Superior temporal gyrus (tissue), 1 donor: Measurements from ENCODE around the gene KANK3.

Experiments
- DNase-seq: peaks from one replicate; pipeline ENCODE4 v3.0.0-alpha.2; 2016; ENCODE audit errors: extremely low spot score

KANK3 gene

GRCh38 chr19:8337728-8338127, 5.3 kb downstream of the KANK3 start:
- DNase-seq, result no peak

DNA sequence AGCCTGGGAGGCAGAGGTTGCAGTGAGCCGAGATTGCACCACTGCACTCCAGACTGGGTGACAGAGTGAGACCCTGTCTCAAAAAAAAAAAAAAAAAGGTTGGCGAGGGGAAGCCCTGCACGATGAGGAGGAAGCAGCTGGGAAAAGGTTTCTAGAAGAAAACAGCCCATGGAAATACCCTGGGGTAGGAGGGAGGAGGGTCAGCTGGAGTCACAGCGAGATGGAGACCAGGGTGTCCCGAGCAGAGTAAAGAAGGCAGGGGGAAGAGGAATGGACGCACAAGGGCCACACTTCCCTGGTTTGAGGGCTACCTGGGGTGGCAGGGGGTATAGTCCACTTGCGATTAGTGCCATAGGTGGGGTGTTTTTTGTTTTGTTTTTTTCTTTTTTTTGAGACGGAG, 6.4 kb downstream of the KANK3 start:
- no peak for DNase-seq

DNA sequence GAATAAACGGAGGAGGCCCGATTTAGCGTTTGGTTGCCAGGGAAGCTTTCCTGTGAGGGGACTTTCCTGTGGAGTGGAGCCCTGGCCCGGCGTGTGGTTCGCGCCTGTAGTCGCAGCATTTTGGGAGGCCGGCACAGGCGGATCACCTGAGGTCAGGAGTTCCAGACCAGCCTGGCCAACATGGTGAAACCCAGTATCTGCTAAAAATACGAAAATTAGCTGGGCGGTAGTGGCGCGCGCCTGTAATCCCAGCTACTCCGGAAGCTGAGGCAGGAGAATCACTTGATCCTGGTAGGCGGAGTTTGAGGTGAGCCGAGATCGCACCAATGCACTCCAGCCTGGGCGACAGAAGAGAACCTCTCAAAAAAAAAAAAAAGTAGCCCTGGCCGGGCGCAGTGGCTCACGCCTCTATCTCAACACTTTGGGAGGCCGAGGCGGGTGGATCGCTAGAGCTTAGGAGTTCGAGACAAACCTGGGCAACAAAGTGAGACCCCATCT, 6.9 kb downstream of the KANK3 start:
- no peak for DNase-seq

GRCh38 chr19:8335343-8336071, 7.6 kb downstream of the KANK3 start:
- no peak for DNase-seq

DNA sequence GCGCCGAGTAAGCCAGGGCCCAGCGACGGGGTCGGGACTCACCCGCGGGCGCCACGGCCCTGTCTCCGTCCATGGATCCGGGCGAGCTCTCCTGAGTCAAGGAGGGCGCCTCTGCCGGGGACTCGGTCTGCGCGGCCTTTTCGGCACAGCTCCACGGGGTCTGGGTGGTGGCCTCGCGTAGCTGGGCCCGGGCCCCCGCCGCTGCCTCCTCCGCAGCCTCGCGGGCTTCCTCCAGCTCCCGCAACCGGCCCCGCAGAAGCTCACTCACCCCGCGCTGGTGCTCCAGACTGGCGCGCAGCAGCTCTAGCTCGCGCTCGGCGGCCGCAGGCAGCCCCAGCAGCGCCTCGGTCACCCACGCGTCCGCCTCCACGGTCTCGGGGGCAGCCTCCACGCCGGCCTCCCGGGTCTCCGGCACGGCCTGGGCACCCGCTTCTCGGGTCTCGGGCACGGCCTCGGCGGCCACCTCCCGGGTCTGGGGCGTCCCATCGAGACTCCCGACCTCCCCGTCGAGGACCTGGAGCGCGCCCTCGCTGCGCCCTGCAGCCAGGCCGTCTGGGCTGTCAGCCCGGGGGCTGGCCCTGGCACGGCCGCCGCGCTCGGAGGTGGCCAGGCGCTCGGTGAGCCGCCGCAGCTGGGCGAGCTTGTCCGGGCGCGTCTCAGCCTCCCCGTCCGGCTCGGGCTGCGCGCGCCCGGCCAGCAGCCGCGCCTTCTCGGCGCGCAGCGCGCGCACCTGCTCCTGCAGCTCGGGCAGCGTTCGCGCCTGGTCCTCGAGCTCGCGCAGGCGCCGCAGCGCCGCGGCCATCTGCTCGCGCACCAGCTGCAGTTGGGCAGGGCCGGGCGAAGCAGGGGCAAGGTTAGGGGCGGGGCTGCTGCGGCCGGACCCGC, 8.4 kb downstream of the KANK3 start:
- no peak for DNase-seq

- DNase-seq, result no peak
These were observed 9.2 kb downstream of the KANK3 start for GRCh38 chr19:8333767-8334457.

DNA sequence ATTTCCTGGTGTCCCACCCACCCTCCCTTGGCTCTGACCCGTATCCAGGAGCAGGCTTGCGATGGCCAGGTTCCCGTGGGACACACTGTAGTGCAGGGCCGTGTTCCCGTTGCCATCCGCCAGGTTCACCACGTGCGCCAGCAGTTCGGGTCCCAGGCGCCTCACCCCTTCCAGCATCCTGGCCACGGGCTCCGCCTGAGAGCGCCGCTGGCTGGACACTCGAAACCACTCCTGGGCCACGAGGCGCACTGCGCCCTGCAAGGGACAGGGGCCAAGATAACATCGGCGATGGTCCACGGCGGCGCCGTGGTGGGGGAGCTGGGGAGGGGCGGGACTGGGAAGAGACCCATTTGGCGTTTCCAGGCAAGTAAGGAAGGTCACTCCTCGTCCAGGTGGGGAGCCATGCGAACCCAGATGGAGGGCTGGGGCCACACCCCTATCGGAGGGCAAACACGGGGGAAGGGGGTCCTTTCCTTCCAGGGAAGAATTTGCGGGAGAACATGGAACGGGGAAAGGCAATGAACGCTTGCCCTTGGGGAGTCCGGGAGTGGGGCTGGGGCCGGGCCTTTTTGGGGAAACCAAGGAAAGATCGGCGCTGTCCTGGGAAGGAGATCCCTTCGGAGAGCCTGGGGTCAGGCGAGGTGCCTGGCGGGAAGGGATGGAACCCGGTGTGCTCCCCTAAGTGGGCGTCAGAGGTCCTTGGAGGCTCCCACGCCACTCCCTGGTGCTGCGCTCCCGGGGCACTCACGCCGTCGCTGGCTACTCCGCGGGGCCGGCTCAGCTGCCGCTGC, 9.9 kb downstream of the KANK3 start:
- no peak for DNase-seq

DNA sequence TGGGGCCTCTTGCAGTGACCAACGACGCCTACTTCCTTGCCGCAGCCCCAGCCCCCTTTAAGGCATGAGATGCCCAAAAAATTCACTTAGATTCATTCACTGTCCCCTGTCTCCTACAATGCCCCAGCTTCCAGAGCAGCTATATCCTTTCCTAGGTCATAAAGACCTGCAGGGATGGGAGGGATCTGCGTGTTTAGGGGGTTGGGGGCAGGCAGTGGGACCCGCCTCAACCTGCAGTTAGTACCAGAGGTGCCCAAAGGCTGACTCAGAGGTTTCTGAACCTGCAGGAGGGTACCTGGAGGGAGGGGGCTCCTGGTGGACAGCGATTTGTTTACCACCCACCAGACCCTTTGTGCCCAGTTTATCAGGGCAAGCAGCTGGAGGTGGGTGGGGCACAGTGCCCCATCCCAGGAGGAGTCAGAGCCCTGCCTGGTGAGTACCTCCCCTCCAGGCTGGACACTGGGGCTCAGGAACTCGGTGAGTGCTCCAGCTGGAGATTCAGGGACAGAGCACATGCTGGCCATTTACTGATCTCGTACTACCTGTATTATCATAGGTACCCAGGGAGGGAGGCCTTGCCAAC, 11.7 kb downstream of the KANK3 start:
- DNase-seq, result no peak

DNA sequence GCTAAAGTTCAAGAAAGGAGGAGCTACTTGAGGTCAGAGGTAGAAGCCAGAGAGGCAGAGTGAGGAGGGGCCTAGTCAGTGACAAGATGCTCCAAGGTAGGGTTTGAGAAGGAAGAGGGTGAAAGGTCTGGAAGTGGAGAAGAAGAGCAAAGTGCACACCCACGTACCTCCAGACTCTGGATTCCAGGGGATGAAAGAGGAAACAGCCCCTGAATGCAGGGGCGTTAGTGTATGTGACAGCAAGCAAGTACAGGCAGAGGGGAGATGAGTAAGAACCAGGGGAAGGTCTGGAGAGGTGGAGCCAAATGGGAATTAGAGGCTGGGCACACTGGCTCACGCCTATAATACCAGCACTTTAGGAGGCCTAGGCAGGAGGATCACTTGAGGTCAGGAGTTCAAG, 13.1 kb downstream of the KANK3 start:
- DNase-seq, result no peak

GRCh38 chr19:8325454-8325853, 17.6 kb downstream of the KANK3 start:
- DNase-seq, result no peak

DNA sequence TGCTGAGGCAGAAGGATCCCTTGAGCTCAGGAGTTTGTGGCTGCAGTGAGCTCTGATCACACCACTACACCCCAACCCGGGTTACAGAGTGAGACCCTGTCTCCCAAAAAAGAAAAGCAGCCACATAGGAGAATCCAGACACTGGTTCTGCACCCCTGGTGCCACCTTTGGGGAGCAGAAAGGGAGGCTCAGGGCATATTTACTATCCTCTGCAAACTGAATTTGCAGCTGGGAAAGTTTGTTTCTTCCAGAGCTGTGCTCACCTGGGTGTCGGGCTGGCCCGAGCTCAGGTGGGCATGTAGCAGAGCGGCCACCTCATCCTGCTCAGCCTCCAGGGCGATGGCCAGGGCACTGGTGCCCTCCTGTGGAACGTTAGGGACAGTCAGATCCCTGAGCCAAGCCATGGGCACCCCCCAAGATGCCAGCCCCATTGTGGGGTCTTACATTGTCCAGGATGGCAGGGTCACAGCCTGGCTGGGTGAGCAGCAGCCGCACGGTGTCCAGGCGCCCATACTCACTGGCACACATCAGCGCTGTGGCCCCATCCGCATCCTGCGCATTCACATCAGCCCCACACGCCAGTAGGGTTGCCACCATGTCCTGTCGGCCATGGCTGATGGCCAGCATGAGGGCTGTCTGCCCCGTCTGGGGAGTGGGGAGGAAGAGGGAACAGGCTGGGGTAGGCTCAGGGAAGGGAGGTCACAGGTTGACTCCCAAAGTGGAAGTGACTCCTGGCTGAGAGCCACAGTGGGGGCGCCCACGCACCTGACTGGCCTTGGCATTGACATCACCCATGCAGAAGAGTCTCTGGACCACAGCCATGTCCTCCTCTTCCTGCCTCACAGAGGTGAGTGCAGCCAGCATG, 18.6 kb downstream of the KANK3 start:
- DNase-seq, result no peak

DNA sequence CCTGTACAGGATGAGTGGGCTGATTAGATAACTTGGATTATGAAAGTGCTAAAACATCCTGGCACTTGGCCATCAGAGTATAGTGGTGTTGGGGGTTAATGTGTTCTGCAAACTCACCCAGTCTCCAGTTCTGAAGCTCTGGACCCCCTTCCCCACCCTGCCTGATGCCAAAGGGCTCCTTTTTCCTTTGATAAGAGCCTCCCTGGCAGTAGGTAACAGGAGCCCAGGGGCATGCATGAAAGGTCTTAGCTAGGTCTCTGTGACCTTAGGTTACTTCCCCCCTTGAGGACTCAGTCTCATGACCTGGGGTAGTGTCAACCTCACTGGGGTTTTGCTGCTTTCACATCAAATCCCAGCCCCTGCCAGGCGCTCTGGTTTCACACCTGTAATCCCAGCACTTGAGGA, 19.3 kb downstream of the KANK3 start:
- DNase-seq, result no peak

DNA sequence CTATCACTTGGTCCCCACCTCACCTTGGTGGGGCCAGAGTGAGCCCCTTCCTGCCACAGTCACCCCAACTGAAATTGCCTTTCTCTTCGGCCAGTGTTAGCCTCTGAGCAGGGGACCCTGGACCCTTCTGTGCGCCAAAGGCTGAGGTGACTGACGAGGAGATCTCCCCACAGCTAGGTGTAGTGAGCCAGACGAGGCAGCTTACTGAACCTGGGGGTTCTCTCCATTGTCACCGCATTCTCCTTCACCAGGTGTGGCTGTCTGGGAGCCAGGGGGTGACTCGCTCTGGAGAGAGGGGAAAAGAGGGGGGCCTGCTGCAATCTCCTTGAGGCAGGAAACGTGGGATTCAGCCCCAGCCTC, 20.4 kb downstream of the KANK3 start:
- no peak for DNase-seq

DNA sequence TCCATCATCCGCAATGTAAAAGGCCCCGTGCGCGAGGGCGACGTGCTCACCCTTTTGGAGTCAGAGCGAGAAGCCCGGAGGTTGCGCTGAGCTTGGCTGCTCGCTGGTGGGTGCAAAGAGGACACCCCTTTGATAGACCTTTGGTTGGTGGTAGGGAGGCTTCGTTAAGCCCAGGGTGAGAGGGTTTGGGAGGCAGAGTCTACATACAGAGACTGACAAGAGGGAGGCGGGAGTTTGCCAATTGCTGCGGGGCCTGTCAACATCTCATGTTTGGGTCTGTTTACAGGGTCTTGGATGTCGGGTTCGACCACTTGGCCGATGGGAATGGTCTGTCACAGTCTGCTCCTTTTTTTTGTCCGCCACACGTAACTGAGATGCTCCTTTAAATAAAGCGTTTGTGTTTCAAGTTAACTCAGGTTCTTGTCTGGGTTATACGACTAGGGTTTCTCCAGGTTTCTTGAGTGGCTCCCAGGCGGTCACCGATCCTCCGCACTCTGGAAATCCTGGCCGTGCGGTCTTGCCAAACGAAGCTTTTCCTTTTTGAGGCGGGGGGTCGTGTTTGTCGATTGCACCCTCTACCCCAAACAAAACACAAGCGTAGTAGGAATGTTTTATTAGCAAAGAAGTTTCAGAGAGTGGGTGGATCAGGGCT, 20.9 kb downstream of the KANK3 start:
- no peak for DNase-seq

DNA sequence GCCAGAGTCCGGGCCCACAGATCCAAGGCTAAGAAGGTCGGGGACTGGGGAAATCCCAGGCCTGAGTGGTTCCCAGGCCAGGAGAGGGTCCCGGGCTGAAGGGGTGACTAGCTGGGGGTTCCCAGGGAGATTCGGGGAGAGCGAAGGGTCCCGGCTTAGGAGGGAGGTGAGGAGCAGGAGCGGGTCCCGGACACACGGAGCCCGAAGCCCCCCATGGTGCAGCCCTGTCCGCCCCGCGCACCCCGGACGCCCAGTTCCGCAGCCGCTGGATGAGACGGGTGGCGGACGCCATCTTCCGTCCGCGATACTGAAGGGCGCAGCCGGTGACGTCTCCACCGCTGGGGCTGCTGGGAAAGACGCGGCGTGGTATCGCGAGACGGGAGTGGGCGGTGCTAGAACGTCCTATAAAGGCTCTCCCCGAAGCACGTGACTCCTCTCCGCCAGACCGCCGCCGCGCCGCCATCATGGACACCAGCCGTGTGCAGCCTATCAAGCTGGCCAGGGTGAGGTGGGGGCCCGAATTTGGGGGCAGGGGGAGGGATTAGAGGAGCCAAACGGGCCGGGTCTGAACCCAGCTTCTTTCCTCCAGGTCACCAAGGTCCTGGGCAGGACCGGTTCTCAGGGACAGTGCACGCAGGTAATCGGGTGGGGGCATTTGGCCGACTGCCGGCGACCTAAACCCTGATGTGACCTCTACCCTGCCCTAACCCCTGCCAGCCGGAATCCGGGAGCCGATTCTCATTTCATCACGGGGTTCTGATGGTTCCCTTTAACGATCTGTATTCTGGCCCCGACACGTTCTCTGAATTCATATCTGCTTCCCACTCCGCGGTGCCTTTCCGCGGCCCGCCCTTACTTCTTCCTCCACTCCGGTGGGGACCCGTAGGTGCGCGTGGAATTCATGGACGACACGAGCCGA, 21.7 kb downstream of the KANK3 start, which contains the start of the genes NDUFA7 and RPS28:
Gene NDUFA7, minus strand, starts transcription at position 309 of the 919 bp plus-strand sequence. Its CDS starts 17 bp downstream, at position 292.
Gene RPS28, plus strand, starts transcription at position 430 of the 919 bp plus-strand sequence. Its CDS starts 35 bp downstream, at position 465.
- DNase-seq, result peak; percentile 99

- DNase-seq, result no peak
These were observed 22.4 kb downstream of the KANK3 start for GRCh38 chr19:8320564-8321066.

- DNase-seq, result no peak
These were observed 23.1 kb downstream of the KANK3 start for GRCh38 chr19:8319807-8320520.
